Gastroesophageal sphincter (tissue), 4 donors: ENCODE results near the gene AUTS2. TPM values are rescaled to one million over a fixed set of nuclear protein-coding genes. Genes with fewer than 3 reads are reported as not detected.
A peak's percentile ranks its signal among the peaks of the same experiment; 100 is the strongest.

Experiments used
- ATAC-seq: fragments of 150-250 bp; one replicate; pipeline ENCODE4 v1.9.1; 2016; ENCODE audit warnings: mild to moderate bottlenecking, moderate library complexity
- H3K27ac ChIP-seq, 4 donors: fragments of 200-600 bp; sonication (generic) in 3 of 4; 1 replicate in 3 of 4; 2 replicates in 1 of 4; pipeline ENCODE4 v1.5.1; 2016 to 2019
- H3K27me3 ChIP-seq: fragments of 200-600 bp; sonication (generic); one replicate; pipeline ENCODE4 v1.5.1; 2019
- H3K36me3 ChIP-seq, 2 donors: fragments of 200-600 bp; sonication (generic); one replicate each; pipeline ENCODE4 v1.5.1; 2019; ENCODE audit warnings: control low read depth in 1 of 2
- H3K4me1 ChIP-seq, 3 donors: fragments of 200-600 bp; sonication (generic); 1 replicate in 2 of 3; 2 replicates in 1 of 3; pipeline ENCODE4 v1.5.1; 2016 to 2019; ENCODE audit warnings: control low read depth in 2 of 3
- H3K4me3 ChIP-seq, 2 donors: fragments of 200-600 bp; sonication (generic); one replicate each; pipeline ENCODE4 v1.5.1; 2019; ENCODE audit warnings: mild to moderate bottlenecking in 1 of 2, moderate library complexity in 1 of 2
- H3K9me3 ChIP-seq, 3 donors: fragments of 200-600 bp; sonication (generic); one replicate each; pipeline ENCODE4 v1.5.1; 2017 to 2019; ENCODE audit warnings: control low read depth in 2 of 3
- CTCF ChIP-seq, 4 experiments: fragments of 200-600 bp in 2 of 4; fragments of 450-650 bp in 2 of 4; sonication (generic) in 1 of 4; IDR thresholded peaks; one replicate each; pipeline ENCODE4 v1.5.1; 2017 to 2019; ENCODE audit warnings: antibody characterized with exemption in 4 of 4, mild to moderate bottlenecking in 2 of 4, moderate library complexity in 2 of 4
- EP300 ChIP-seq: sonication (generic); formaldehyde crosslinking; IDR thresholded peaks from one replicate; pipeline ENCODE4 v1.6.1; 2017; ENCODE audit warnings: antibody characterized with exemption, mild to moderate bottlenecking
- POLR2A ChIP-seq, 2 donors: fragments of 450-650 bp; IDR thresholded peaks; one replicate each; pipeline ENCODE4 v1.6.1; 2017; ENCODE audit warnings: antibody characterized with exemption in 2 of 2, mild to moderate bottlenecking in 2 of 2, moderate library complexity in 1 of 2
- POLR2AphosphoS5 ChIP-seq: sonication (generic); formaldehyde crosslinking; IDR thresholded peaks from one replicate; pipeline ENCODE4 v1.6.1; 2017; ENCODE audit warnings: antibody characterized with exemption
- WGBS, 2 donors: methylation state at CpG; one replicate each; pipeline ENCODE4 v1.1.5; 2018; ENCODE audit warnings: low coverage in 1 of 2; 5-methylcytosine and 5-hydroxymethylcytosine counted together
- total RNA-seq, 4 donors: library from RNA; depleted of rRNA; stranded (reverse); fragments of >200 nt; gene quantifications; one replicate each; pipeline ENCODE4 v1.1.0, GENCODE V29; 2016

Gene AUTS2
- total RNA-seq, 4 donors from 2014 or later, result 12.2 to 48.7 (median 44.1) TPM

- Histone ChIP-seq H3K27me3 (no peaks in the 10 kb centered on the region), H3K4me3 (no peak overlapping the region), H3K36me3 (no peaks in the 10 kb centered on the region), H3K4me1 (peaks cover 0 to 36% (median 6%) of the 10 kb centered on the region in 3 donors), H3K27ac (peak overlapping the region in 2 of 4 donors; percentile 1 to 42), H3K9me3 (no peaks in the 10 kb centered on the region)
- WGBS, 2 donors, result 30 to 36% methylated on average over 4 of the region's 4 CpGs
- TF ChIP-seq CTCF (IDR thresholded peaks at IDR 0.05) (no peak), POLR2A (IDR thresholded peaks at IDR 0.05) (no peak), EP300 (no peak), POLR2AphosphoS5 (no peak)
- peak; percentile 34 for ATAC-seq
These were observed 37.4 kb downstream of the AUTS2 start for GRCh38 chr7:69635555-69636185.

- H3K27ac ChIP-seq, result no peak overlapping the region
- H3K36me3 ChIP-seq, result no peaks in the 10 kb centered on the region
- no peak overlapping the region for H3K4me3 ChIP-seq
- H3K27me3 ChIP-seq, result no peaks in the 10 kb centered on the region
- no peak for ATAC-seq
- no peak for TF ChIP-seq CTCF (IDR thresholded peaks at IDR 0.05)
- no peak for TF ChIP-seq POLR2A (IDR thresholded peaks at IDR 0.05)
- no peak for TF ChIP-seq POLR2AphosphoS5
- no peak for TF ChIP-seq EP300
- peaks cover 0 to 31% (median 6%) of the 10 kb centered on the region in 3 donors for H3K4me1 ChIP-seq
- WGBS, 2 donors, result 89 to 100% methylated on average over 1 of the region's 1 CpG
- H3K9me3 ChIP-seq, result no peaks in the 10 kb centered on the region
These were observed 40.4 kb downstream of the AUTS2 start for GRCh38 chr7:69638674-69639073.

- ATAC-seq, result no peak
- Histone ChIP-seq H3K27ac (no peak overlapping the region), H3K4me1 (peaks cover 0 to 40% (median 6%) of the 10 kb centered on the region in 3 donors), H3K27me3 (no peaks in the 10 kb centered on the region), H3K9me3 (no peaks in the 10 kb centered on the region), H3K36me3 (no peaks in the 10 kb centered on the region), H3K4me3 (no peak overlapping the region)
- 98 to 100% methylated on average over 3 of the region's 3 CpGs for WGBS, 2 donors
- TF ChIP-seq POLR2AphosphoS5 (no peak), EP300 (no peak), CTCF (IDR thresholded peaks at IDR 0.05) (no peak), POLR2A (IDR thresholded peaks at IDR 0.05) (no peak)
These were observed 41.9 kb downstream of the AUTS2 start for GRCh38 chr7:69640216-69640615.

GRCh38 chr7:69640925-69641594 is 42.8 kb downstream of the AUTS2 start:
- WGBS, 2 donors, result 71 to 85% methylated on average over 3 to 5 of the region's 5 CpGs
- Histone ChIP-seq H3K27ac (no peak overlapping the region), H3K9me3 (no peaks in the 10 kb centered on the region), H3K4me3 (no peak overlapping the region), H3K36me3 (no peaks in the 10 kb centered on the region), H3K4me1 (peaks cover 0 to 32% (median 1%) of the 10 kb centered on the region in 3 donors), H3K27me3 (no peaks in the 10 kb centered on the region)
- no peak for ATAC-seq
- TF ChIP-seq POLR2AphosphoS5 (no peak), CTCF (IDR thresholded peaks at IDR 0.05) (no peak), EP300 (no peak), POLR2A (IDR thresholded peaks at IDR 0.05) (no peak)

- TF ChIP-seq POLR2A (IDR thresholded peaks at IDR 0.05) (no peak), POLR2AphosphoS5 (no peak), CTCF (IDR thresholded peaks at IDR 0.05) (no peak), EP300 (no peak)
- ATAC-seq, result no peak
- Histone ChIP-seq H3K27me3 (no peaks in the 10 kb centered on the region), H3K36me3 (no peaks in the 10 kb centered on the region), H3K4me3 (no peak overlapping the region), H3K27ac (no peak overlapping the region), H3K9me3 (no peaks in the 10 kb centered on the region), H3K4me1 (peaks cover 0 to 29% (median 0%) of the 10 kb centered on the region in 3 donors)
- 77 to 83% methylated on average over 2 of the region's 4 CpGs for WGBS, 2 donors
These were observed 45.0 kb downstream of the AUTS2 start for GRCh38 chr7:69643265-69643664.
